ENCODE measurements around the gene RAB10. TPM values are rescaled to one million over a fixed set of nuclear protein-coding genes. Genes with fewer than 3 reads are reported as not detected.

RAB10 gene
- total and polyA plus RNA-seq, 2 of the 4 experiments (the other 2 are of a cell fraction): 30.1 to 77.1 TPM

- Histone ChIP-seq H2BK20ac (ENCODE audit: low read depth, low read length) (no peak overlapping the region), H4K5ac (ENCODE audit: low read depth, low read length) (no peak overlapping the region), H3K79me1 (ENCODE audit: low read depth in 1 of 2, low read length in 2 of 2) (peaks cover 17 to 46% of the 10 kb centered on the region in 2 experiments; a peak in 3 of 4 replicates), H3K23ac (ENCODE audit: low read depth, low read length) (no peak overlapping the region), H3K4ac (ENCODE audit: low read depth, low read length) (no peak overlapping the region), H3K36me3 (ENCODE audit: control insufficient read depth, insufficient read depth, low read length) (peaks cover 13% of the 10 kb centered on the region), H3K56ac (ENCODE audit: extremely low read depth, insufficient read depth, low read length) (no peak overlapping the region), H3K9me3 (ENCODE audit: control insufficient read depth, insufficient read depth, low read length) (no peaks in the 10 kb centered on the region), H3K4me2 (ENCODE audit: low read depth, low read length) (no peak overlapping the region), H2AK9ac (replicated peaks; ENCODE audit: low read depth, low read length, poor library complexity) (no peak overlapping the region), H3K4me1 (ENCODE audit: control insufficient read depth, insufficient read depth, low read length) (no peaks in the 10 kb centered on the region), H4K91ac (ENCODE audit: insufficient read depth, low read depth, low read length) (no peak overlapping the region), H3K27me3 (ENCODE audit: control insufficient read depth, insufficient read depth, low read length) (no peaks in the 10 kb centered on the region), H3K4me3 (ENCODE audit: insufficient read depth, low read depth, low read length) (no peak overlapping the region), H2AK5ac (ENCODE audit: low read depth, low read length) (no peak overlapping the region), H4K20me1 (ENCODE audit: insufficient read depth, low read length) (peaks cover 20% of the 10 kb centered on the region), H4K8ac (ENCODE audit: low read depth in 2 of 2, low read length in 2 of 2) (no peak overlapping the region), H2BK120ac (ENCODE audit: low read depth, low read length) (no peak overlapping the region), H3K9me1 (ENCODE audit: insufficient read depth, low read length) (0 out of 2 replicates have a peak, but pooled peaks cover 4% of the 10 kb centered on the region), H2BK5ac (ENCODE audit: low read depth, low read length, poor library complexity, severe bottlenecking) (no peak overlapping the region), H3K9ac (ENCODE audit: low read depth, low read length) (no peak overlapping the region), H3K27ac (ENCODE audit: insufficient read depth, low read length) (no peak overlapping the region), H3K18ac (ENCODE audit: low read depth, low read length) (no peak overlapping the region), H3K14ac (replicated peaks; ENCODE audit: low read depth, low read length) (no peak overlapping the region), H2AFZ (replicated peaks; ENCODE audit: low read length, poor library complexity) (no peak overlapping the region), H2BK15ac (ENCODE audit: low read depth, low read length) (no peak overlapping the region)
- CTCF ChIA-PET: no interaction called here
- DNase-seq (peak; percentile 27), ATAC-seq (ENCODE audit: low read depth) (no peak)
- TF ChIP-seq, protein P1, sequence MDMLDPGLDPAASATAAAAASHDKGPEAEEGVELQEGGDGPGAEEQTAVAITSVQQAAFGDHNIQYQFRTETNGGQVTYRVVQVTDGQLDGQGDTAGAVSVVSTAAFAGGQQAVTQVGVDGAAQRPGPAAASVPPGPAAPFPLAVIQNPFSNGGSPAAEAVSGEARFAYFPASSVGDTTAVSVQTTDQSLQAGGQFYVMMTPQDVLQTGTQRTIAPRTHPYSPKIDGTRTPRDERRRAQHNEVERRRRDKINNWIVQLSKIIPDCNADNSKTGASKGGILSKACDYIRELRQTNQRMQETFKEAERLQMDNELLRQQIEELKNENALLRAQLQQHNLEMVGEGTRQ (IDR thresholded peaks at IDR 0.05; ENCODE audit: low read depth, low read length): no peak
- no peak for TF ChIP-seq RAD21 (IDR thresholded peaks at IDR 0.05; ENCODE audit: low read length)
- TF ChIP-seq BHLHE40 (IDR thresholded peaks at IDR 0.05; ENCODE audit: low read depth, low read length): no peak
- TF ChIP-seq NFE2L2 (IDR thresholded peaks at IDR 0.05; ENCODE audit: low read depth, low read length): no peak
- no peak for TF ChIP-seq MAZ (IDR thresholded peaks at IDR 0.05; ENCODE audit: borderline replicate concordance, low read depth, low read length)
- TF ChIP-seq MAFK (IDR thresholded peaks at IDR 0.05; ENCODE audit: low read depth, low read length): no peak
- no peak for TF ChIP-seq RCOR1 (IDR thresholded peaks at IDR 0.05; ENCODE audit: insufficient replicate concordance, low read length)
- TF ChIP-seq POLR2A (IDR thresholded peaks at IDR 0.05; ENCODE audit: low read depth, low read length): no peak
- no peak for TF ChIP-seq ELK1 (IDR thresholded peaks at IDR 0.05; ENCODE audit: borderline replicate concordance, low read depth, low read length)
- TF ChIP-seq CEBPB (IDR thresholded peaks at IDR 0.05; ENCODE audit: low read depth, low read length): no peak
- TF ChIP-seq SMC3 (IDR thresholded peaks at IDR 0.05; ENCODE audit: low read depth, low read length): no peak
- TF ChIP-seq, protein P2, sequence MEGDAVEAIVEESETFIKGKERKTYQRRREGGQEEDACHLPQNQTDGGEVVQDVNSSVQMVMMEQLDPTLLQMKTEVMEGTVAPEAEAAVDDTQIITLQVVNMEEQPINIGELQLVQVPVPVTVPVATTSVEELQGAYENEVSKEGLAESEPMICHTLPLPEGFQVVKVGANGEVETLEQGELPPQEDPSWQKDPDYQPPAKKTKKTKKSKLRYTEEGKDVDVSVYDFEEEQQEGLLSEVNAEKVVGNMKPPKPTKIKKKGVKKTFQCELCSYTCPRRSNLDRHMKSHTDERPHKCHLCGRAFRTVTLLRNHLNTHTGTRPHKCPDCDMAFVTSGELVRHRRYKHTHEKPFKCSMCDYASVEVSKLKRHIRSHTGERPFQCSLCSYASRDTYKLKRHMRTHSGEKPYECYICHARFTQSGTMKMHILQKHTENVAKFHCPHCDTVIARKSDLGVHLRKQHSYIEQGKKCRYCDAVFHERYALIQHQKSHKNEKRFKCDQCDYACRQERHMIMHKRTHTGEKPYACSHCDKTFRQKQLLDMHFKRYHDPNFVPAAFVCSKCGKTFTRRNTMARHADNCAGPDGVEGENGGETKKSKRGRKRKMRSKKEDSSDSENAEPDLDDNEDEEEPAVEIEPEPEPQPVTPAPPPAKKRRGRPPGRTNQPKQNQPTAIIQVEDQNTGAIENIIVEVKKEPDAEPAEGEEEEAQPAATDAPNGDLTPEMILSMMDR (conservative IDR thresholded peaks at IDR 0.05; ENCODE audit: low read depth, low read length): no peak
- no peak for TF ChIP-seq RFX5 (IDR thresholded peaks at IDR 0.05; ENCODE audit: low read depth, low read length)
- no peak for TF ChIP-seq CHD1 (IDR thresholded peaks at IDR 0.05; ENCODE audit: low read depth, low read length)
- no peak for TF ChIP-seq FOS (IDR thresholded peaks at IDR 0.05; ENCODE audit: low read depth, low read length)
- TF ChIP-seq MXI1 (IDR thresholded peaks at IDR 0.05; ENCODE audit: borderline replicate concordance, low read depth, low read length): no peak
- dilution Hi-C loops (cut with HindIII; ENCODE audit: low sequenced_read_pairs, unreplicated experiment): no loop called here
- intact Hi-C loops (cut with micrococcal nuclease): no loop called here
- in situ Hi-C loops (cut with MboI; ENCODE audit: low sequenced_read_pairs): no loop called here
- POLR2A ChIA-PET (ENCODE audit: unreplicated experiment): no interaction called here
- no CpG with 5 or more reads among the region's 2 CpGs for WGBS, 2 experiments (ENCODE audit: extremely low coverage in 2 of 2, insufficient read length in 1 of 2)
- no TSS peak for BruUV-seq (replicated peaks)
These were observed 80.3 kb downstream of the RAB10 start for GRCh38 chr2:26114151-26114550.
